ENCODE results near the gene IPO4. TPM values are rescaled to one million over a fixed set of nuclear protein-coding genes. Genes with fewer than 3 reads are reported as not detected.
"Not testable (repeated sequence)": the region's sequence is repeated elsewhere in the genome, so short reads cannot be mapped to it uniquely, and the experiment has no call there.

Gene IPO4, protein sequence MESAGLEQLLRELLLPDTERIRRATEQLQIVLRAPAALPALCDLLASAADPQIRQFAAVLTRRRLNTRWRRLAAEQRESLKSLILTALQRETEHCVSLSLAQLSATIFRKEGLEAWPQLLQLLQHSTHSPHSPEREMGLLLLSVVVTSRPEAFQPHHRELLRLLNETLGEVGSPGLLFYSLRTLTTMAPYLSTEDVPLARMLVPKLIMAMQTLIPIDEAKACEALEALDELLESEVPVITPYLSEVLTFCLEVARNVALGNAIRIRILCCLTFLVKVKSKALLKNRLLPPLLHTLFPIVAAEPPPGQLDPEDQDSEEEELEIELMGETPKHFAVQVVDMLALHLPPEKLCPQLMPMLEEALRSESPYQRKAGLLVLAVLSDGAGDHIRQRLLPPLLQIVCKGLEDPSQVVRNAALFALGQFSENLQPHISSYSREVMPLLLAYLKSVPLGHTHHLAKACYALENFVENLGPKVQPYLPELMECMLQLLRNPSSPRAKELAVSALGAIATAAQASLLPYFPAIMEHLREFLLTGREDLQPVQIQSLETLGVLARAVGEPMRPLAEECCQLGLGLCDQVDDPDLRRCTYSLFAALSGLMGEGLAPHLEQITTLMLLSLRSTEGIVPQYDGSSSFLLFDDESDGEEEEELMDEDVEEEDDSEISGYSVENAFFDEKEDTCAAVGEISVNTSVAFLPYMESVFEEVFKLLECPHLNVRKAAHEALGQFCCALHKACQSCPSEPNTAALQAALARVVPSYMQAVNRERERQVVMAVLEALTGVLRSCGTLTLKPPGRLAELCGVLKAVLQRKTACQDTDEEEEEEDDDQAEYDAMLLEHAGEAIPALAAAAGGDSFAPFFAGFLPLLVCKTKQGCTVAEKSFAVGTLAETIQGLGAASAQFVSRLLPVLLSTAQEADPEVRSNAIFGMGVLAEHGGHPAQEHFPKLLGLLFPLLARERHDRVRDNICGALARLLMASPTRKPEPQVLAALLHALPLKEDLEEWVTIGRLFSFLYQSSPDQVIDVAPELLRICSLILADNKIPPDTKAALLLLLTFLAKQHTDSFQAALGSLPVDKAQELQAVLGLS
- total RNA-seq: 30.8 TPM

DNA sequence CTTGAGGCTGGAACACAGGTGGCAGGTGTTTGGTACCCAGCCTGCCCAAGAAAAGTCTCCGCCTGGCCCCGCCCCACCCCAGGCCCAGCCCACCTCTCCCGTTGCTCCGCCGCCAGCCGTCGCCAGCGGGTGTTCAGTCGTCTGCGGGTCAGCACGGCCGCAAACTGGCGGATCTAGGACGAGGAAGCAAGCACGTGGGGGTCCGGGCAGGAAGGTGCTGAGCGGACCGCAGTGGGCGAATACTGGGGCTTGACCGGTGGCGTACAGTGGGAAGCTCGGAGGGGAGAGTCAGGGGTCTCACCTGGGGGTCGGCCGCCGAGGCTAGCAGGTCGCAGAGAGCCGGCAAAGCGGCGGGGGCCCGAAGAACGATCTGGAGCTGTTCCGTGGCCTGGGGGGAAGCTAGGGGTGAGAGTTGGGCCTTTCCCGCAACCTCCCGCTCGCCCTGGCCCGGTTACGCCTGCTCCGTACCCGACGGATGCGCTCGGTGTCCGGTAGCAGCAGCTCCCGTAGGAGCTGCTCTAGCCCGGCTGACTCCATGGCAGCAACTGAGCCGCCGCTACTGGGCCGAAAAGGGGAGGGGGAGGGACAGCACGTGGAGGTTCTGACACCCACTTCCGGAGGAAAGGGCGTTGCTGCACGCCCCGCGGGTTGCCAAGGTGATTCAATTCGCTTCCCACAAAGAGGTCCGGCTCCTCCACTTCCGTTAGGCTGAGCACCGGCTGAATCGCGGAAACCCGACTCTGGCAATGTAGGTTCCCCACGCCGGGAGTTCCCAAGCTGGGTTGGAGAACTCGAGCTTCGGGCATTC, at the start of gene IPO4:
TSS of gene IPO4 (minus strand) at position 566 of the 808 bp plus-strand sequence. CDS start at position 537, 29 bp downstream.
- DNase-seq: peak; percentile 98

DNA sequence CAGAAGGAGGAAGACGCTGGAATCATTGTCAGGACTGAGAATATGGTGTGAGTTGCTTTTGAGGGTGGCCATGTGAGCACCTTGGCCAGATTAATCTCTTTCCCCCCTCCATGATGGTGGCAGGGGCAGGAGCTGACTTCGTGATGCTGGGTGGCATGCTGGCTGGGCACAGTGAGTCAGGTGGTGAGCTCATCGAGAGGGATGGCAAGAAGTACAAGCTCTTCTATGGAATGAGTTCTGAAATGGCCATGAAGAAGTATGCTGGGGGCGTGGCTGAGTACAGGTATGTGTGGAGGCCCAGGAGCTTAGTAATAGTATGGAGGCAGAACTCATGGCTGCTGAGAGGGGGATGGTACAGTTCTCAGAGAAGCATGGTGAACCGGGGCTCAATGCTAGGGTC, 49.5 kb upstream of the IPO4 start:
- no peak for DNase-seq

DNA sequence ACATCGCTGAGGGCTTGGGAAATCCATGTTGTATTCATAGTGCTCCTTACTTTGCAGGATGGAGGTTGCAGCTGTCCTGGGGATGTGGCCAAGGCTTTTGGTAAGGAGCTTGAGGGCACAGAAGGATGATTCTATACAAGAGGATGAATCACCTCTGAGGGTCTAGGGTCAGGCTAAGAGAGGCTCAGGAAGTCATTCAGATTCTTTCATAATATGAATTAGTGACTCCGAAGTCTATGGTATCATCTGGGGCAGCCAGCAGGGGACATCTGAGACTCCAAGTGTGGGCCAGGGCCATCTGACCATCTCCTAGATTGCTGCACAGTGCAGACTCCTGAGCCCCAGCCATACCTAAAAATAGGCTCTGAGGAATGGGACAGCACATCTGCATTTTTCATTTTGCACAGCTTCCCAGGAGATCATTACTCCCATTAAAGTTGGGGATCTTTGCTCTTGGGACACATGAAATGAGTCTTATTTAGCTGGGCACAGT, 48.9 kb upstream of the IPO4 start:
- no peak for DNase-seq

DNA sequence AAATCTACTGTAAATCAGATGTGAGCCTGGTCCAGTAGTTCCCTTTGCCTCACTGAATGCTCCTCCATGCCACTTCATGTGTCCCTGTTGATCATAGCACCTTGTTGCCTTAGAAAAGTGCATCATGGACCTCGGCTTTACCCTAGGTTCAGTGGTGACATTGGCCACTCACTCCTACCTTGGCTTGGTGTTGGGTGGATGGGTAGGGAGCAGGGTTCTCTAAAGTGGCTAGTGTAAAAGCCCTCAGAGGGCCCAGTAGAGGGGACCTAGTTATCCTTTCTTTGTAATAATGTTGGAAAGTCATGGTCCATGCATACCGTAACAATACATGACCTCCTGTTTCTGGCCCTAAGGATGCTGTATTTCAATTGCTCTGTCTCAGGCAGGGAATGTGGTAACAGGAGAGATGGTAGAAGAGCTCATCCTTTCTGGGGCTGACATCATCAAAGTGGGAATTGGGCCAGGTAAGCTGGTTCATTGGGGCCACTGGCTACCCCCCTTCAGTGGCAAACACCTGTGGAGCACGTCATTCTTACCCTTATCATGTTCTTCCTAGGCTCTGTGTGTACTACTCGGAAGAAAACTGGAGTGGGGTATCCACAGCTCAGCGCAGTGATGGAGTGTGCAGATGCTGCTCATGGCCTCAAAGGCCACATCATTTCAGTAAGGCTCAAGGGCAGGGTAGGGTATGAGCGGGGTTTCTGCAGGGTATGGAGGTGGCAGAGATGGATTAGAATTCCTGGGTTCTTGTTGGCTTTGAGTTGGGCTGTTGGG, 48.3 kb upstream of the IPO4 start:
- DNase-seq: no peak

DNA sequence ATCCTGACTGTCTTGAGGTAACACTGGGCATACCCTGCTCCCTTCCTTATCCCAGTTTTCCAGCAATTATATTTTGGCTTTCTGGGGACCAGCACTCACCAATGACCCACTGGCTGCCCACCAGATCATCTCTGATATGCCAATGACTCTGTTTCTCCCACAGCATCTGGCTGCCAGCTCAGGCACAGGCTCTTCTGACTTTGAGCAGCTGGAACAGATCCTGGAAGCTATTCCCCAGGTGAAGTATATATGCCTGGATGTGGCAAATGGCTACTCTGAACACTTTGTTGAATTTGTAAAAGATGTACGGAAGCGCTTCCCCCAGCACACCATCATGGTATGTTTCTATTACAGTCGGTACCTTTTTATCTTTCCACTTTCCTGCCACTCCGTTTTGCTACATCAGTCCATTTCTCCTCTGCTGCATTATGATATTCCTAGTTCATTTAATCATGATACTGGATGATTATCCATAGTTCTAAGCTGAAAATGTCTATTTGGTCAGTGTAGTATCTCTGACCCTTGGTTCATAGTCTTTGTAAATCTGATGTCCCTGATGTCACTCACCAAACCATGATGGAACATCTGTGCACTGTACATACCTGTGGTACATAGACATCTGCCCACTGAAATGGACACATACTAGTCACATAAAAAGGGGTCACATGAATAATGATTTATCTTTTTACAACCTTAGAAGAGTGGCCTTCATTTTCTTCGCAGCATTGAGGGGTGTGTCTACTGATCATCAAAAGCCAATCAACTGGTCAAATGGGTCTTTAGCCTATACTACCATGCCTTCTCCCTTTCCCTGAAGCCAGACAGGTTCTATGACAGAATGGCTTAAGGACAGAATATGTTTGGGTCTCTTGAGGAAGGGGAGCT, 47.4 kb upstream of the IPO4 start:
- no peak for DNase-seq

DNA sequence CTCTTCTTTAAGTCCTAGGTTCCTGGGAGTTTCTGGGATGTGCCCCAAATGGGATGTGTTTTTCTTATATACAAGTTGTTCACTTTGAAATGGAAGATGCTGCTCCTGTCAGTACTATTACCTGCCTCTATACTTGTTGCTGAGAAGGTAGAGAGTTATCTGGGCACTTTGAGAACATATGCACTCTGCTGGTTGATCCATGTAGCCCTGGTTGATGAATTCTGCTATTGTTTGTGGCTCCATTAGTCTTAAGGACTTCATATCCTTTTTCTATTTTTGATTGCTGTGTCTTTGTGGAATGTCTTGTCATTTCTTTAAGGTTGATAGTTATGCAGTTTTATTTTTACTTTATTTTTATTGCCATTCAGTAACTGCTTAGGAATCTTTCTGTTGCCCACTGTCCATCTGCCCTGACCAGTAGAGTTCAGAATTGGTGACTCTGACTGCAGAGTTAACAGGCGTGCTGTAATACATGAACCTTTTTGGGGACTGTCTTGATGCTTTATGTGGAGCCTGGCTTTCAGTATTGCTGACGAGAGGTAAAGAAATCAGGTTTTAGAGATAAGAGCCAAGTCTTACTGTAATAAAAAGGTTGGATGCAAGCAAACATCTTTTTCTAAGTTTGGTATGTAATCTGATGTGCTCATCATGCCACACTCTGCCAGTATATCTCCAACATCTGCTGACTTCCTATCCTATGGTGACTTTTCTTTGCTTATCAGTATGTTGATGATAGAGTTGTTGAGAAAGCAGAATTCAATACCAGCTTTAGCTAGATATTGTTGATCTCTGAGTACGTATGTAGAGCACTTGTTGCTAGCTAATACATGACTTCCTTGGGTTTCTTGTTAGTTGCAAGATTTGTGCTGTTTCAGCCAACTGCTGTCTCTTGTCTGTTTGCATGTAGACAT, 45.7 kb upstream of the IPO4 start:
- DNase-seq: no peak

DNA sequence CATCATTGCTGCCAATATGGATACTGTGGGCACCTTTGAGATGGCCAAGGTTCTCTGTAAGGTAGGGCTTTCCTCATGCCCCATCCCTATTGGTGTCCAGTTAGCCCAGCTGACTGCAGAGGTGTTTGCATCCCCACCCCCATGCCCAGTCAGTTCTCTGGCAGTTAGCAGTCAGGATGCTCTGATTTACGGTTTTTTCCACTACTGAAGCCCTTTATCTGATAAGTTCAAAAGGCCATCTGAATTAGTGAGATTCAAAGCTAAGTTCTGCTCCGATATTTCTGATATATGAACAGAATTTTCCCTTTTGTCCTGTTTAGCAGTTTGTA, 44.9 kb upstream of the IPO4 start:
- no peak for DNase-seq

DNA sequence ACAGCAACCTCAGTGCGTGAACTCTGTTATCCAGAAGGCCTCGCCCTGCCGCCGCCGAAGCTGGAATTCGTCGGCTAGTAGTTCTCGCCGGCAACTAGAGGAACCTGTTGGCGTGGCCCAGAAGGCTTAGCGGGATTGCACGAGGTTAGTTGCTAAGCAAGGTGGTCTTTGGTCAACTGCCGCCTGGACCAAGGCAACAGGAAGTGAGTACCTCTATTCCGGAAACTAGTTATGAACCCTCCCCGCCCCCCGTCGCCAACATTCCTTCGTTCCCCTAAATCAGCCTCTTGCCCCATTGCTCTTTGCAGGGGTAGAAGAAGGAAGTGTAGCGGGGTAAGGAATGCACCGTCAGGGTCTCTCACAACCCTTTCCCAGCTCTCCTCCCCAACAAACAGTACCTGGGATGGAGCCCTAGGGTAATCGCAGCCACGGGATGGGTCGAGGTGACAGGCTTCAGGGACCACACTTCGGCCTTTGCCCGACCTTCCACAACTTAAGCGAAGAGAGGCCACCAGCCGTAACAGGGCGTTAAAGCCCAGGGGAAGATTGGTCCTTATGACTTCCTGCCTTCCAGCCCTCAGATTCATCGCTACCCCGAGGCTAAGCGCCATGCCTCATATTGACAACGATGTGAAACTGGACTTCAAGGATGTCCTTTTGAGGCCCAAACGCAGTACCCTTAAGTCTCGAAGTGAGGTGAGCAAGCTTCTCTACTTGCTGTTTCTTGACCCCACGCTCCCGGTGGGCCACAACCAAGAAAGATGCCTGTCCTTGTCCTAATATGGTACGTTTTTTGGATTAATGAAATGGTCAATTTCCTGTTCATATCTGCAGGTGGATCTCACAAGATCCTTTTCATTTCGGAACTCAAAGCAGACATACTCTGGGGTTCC, 44.3 kb upstream of the IPO4 start, which contains the start of gene GMPR2:
TSS of gene GMPR2 (plus strand) at position 285 of the 893 bp plus-strand sequence. CDS start at position 610, 325 bp downstream.
- peak; percentile 22 for DNase-seq

DNA sequence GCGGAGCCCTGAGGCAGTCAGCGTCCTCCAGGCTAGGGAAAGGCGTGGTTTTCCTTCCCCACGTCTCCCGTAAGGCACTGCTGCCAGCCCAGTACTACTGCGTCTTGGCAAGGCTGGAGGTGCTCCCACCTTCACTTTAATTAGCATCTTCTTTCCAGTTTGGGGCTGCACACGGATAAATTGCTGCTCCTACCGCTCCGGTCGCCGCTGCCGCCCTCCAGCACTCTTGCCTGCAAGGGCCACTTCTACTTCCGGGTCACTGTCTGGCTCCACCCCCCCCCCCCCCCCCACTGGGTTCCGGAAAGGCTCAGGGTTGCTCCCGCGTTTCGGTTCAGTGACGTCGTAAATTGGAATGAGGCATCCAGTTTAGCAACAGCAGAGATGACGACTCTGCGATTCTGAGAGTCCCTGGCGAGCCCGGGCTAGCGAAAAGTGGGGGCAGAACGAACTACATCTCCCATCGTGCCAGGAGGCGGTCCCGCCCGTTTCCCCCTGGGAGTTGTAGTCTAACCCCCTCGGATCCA, 43.6 kb upstream of the IPO4 start, which contains the start of gene NEDD8:
TSS of gene NEDD8 (minus strand) at position 247 of the 524 bp plus-strand sequence. CDS start at position 147, 100 bp downstream.
- DNase-seq: peak; percentile 96

DNA sequence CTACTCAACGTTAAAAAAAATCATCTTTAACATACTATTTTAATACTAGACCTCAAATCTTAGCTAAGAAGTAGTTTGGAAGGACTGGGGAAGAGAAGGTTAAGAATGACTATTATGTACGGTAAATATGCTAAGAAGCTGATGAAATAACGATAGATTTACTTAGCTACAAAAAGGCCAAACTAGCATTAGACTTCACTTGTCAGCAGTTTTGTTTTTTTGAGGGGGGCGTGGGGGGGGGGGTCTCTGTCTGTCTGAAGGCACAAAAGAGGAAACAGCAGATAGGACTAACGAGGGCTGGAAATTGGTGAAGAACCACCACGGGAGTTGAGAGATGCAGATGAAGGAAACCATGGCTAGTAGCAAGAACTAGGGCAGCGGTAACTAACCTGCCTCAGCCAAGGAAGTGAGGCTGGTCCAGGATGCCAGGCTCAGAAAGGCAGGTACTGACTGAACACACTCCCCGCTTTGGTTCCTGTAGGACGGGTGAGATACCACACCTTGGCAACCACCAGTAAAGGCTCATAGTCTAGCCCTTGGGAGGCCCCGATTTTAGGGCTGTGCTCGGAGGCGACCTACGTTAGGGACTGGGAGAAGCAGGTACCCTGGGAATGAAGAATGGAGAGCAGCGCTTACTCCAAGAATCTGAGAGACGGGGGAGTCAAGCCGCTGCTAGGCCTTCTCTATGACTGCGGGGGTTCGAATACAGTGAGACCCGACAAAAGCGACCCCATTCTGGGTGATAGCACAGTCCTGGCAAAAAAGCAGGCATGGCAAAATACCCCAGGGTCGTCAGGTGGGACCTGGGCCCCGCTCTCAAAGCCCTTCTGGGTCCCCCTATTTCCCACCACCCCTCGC, 42.9 kb upstream of the IPO4 start:
- no peak for DNase-seq

DNA sequence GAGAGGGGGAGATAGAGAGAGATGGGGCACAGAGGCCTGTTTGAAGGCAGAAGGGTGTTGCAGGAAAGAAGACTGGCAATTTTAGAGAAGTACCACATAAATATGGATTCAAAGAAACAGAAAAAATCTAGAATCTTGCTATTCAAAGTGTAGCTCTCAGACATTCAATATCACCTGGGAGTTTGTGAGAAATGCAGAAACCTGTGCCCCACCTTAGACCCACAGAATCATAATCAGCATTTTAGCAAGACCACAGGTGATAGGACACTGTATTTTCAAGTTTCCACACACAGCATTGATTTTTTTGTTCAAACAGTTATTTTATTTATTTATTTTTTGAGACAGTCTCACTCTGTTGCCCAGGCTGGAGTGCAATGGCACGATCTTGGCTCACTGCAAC, 40.3 kb upstream of the IPO4 start:
- DNase-seq: no peak

DNA sequence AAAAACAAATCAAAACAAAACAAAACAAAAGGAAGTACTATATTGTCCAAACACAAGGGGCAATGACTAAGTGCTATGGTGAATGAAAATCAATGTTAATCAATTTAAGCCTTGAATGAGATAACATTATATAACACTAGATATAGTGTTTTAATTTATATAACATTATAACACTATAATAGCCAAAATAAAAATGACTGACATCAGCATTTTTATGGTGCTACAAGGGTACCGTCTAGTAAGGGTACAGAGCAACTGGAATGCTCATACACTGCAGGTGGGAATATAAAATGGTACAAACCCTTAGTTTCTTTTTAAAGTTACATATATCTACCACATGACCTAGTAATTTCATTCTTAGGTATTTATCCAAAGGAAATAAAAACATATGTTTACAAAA, 37.9 kb upstream of the IPO4 start:
- no peak for DNase-seq

DNA sequence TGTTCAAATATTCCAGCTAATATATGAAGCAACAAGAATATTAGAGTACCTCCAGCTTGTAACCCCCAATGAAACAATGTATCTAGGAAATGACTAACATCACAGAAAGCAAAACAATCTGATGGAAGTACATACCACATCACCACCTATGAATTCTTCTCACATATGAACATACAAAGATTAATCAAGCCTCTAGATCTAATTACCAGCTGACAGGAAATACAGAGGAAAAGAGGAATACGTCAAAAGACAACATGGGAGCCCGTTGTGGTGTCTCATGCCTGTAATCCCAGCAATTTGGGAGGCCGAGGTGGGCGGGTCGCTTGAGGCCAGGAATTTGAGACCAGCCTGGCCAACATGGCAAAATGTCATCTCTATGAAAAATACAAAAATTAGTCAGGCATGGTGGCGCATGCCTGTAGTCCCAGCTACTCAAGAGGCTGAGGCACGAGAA, 36.0 kb upstream of the IPO4 start:
- DNase-seq: no peak

DNA sequence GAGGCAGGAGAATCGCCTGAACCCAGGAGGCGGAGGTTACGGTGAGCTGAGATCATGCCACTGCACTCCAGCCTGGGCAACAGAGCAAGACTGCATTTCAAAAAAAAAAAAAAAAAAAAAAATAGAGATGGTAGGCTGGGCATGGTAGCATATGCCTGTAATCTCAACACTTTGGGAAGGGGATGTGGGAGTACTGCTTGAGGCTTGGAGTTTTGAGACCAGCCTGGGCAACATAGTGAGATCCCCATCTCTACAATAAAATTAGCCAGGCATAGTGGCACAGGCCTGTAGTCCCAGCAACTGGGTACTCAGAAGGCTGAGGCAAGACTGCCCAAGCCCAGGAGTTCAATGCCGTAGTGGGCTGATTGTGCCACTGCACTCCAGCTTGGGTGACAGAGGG, 34.4 kb upstream of the IPO4 start:
- not testable (repeated sequence) for DNase-seq

DNA sequence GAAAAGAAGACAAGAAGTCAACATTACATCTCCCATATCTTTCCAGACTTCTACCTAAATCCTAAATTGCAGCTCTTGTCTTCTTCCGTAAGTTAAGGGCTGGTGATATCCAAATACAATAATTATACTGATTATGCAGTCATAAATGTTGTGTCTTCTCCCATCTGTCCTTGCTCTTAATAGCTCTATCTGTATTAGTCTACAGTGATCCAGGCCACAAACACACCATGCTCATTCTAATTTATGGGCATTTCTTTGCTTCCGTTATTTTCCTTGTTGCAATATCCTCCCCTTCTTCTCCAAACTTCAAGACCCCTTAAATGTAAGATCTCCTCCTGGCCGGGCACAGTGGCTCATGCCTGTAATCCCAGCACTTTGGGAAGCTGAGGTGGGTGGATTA, 30.9 kb upstream of the IPO4 start:
- no peak for DNase-seq

DNA sequence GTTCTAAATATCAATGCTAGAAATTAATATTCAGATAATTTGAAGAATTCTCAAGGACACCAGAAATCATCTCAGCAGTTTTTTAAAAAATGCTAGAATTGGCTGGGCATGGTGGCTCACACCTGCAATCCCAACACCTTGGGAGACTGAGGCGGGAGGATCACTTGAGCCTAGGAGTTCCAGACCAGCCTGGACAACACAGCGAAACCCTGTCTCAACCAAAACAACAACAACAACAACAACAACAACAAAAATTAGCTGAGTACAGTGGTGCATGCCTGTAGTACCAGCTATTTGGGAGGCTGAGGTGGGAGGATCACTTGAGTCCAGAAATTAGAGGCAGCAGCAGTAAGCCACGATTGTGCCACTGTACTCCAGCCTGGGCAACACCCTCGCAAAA, 30.5 kb upstream of the IPO4 start:
- no peak for DNase-seq

Measured in tongue (tissue), 2 donors.